HG02642 (cell line): Measurements from ENCODE around the gene GH2.
"Not testable (repeated sequence)": the region's sequence is repeated elsewhere in the genome, so short reads cannot be mapped to it uniquely, and the experiment has no call there.

Experiments used
- ATAC-seq: cut with Tn5 transposase; IDR thresholded peaks from one replicate; pipeline ENCODE4 v1.9.1; 2021; ENCODE audit warnings: mild to moderate bottlenecking; ENCODE audit not compliant: unreplicated experiment, poor library complexity

Gene GH2

DNA sequence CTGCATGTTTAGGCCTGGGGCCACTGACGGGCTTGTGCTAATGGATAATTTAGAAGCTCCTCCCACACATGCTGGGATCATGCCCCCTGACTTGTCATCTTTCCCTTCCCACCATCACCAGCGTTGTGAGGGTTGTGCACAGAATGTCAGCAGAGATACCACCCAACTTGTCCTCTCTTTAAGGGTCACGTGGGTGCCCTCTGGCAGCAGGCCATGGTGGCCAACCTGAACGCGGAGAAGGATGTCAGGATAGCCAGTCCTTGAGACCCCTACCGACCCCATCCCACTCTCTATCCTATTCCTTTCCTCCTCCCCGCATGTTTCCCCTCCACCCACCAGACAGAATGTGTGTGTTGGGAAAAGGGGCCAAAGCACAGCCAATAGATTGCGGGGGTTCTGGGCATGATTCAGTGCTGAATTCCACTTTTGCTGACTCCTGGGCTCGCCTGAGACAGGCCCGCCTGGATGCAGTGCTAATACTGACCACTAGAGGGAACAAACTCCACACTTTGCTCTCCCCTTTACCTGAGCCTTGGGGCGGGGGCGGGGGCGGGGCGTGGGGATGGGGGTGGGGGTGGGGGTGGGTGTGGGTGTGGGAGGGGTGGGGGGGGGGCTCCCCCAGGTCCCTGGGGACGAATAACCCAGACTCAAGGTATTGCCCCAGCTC lies at the start of gene GH2:
Gene GH2 (minus strand): TSS at position 10 of the 667 bp plus-strand sequence. CDS start 143 bp downstream, outside the sequence.
- no peak for ATAC-seq

DNA sequence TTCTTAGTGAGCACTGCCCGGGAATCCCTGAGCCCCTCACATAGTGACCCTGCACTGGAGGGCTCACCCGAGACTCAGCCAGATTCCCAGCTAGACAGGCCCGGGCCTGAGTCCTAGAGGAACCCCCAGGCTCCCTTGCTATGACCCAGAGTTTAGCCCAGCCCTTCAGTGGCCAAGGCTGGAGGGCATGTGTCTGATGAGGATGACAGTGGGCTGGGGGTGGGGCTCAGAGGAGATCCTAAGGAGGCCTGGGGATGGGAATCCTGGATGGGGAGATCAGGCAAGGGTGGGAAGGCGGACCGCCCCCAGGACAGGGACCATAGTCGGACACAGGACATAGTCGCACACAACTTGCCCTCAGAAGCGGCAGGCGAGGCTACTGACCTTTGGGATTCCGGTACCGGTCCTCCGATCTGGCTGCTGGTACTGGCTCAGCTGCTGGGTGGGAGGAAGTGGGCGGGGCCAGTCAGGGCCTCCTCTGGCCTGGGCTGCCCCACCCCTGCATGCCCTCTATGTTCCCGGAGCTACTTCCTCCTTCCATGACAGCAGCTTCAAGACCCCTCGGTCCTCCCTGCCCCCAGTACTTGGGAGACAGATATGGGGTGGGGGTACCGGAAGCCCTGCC lies 49.3 kb upstream of the GH2 start:
- ATAC-seq = peak; percentile 40

- ATAC-seq = no peak
Measured at GRCh38 chr17:63929860-63930766, 48.4 kb upstream of the GH2 start.

DNA sequence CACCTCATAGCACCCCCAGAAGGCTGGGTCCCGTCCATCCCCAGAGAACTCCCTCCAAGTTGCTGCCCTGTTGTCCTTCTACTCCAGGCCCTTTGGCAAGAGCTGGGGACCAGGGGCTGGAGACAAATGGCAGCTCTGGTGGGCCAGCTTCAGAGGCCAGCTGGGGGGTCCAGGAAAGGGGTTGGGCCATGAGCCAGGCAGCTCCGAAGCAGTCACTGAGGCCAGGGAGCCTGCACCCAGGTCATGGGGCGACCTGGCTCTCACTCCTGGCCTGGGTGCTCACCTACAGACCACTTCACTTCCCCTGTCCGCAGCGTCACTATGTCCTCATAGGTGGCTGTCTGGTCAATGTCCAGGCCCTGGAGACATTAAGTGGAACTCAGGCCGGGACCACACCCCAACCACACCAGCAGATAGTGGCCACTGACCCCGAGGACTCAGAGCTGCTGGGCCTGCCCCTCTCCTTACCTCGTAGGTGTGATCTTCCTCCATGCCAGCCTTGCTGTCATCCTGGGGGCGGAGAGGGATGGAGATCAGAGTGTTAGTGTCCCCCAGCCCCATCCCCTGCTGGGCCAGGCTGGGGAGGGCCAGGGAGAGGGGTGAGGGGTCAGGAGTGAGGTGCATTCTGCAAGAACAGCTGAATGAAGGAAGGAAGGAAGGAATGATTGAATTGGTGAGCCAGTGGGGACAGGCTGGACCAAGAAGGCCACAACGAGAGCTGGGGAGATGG lies 47.4 kb upstream of the GH2 start:
- ATAC-seq = no peak

GRCh38 chr17:63928172-63928666 lies 46.5 kb upstream of the GH2 start:
- no peak for ATAC-seq

DNA sequence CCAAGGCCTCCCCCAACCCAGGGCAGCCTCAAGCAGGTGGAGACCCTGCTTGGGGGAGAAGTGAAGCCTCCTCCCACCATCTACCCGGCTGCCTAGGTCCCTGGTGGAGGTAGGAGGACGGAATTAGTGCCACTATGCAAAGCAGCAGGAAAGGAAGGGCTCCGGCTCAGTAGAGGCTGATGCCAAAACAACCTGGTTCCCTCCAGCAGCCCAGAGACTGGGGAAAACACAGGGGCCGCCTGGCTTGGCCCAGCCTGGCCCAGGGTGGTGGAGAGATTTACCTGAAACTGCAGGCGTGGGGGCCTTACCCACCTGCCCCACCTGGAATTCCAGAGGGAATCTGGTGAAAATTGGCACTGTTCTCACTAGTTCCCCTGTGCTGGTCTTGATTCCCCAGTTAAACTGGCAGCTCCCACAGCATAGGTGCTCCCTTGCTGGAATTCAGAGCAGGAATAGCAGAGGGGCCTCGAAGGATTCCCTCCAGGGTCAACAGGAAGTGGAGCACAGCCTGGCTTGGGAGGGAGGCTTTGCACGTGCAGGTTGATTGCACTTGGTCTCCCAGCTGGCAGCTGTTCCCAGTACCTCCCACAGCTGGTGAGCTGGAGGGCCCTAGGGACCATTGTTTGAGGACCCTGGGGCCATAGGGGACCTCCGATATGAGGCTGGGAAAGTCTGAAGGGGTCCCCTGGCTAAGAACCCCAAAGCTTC lies 45.9 kb upstream of the GH2 start:
- no peak for ATAC-seq

DNA sequence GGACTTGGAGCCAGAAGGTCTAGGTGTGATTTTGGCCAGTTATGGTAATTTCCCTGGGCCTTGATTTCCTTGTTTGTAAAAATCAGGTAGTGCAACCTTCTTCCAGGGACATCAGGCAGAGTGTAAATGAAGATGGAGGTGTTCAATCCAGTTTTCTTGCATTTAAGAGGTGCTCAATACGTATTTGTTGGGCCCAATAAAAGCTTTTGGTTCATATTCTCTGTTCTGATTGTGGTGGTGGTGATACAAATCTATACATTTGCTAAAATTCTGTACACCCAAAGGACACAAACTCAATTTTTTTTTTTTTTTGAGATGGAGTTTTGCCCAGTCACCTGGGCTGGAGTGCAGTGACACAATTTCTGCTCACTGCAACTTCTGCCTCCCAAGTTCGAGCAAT lies 44.4 kb upstream of the GH2 start:
- no peak for ATAC-seq

DNA sequence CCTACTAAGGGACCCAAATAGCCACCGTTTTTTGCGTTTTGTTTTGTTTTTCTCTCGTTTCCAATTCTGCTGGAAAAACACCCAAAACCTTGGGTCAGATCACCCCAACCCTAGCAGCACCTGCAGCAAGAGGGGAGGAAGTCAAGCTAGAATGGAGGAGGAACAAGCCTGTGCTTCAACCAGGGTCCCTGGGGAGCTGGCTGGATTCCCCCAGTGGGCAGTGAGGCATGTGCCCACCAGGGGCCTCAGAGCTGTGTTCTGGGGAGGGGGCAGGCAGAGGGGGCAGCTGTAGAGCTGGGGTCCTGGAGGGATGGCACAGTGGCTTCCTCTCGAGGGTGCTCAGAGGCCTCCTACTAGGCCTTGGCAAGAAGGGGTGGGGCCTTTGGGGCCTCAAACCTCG lies 43.9 kb upstream of the GH2 start:
- ATAC-seq = no peak

GRCh38 chr17:63922402-63922801 lies 40.7 kb upstream of the GH2 start:
- ATAC-seq = not testable (repeated sequence)

- ATAC-seq = not testable (repeated sequence)
Measured at GRCh38 chr17:63920779-63921178, 39.0 kb upstream of the GH2 start.

DNA sequence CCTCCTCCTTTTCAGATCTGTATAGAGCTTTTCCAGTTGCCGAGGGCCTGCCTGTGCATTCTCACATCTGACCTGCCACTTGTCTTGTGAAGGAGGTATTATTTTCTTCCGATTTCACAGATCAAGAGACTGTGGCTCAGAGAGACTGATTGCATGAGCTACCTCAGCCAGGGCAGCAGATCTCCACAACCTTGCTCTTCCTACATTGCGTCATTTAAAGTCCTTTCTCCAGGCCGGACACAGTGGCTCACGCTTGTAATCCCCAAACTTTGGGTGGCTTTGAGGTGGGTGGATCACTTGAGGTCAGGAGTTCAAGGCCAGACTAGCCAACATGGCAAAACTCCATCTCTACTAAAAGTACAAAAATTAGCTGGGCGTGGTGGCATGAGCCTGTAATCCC lies 38.3 kb upstream of the GH2 start:
- not testable (repeated sequence) for ATAC-seq

DNA sequence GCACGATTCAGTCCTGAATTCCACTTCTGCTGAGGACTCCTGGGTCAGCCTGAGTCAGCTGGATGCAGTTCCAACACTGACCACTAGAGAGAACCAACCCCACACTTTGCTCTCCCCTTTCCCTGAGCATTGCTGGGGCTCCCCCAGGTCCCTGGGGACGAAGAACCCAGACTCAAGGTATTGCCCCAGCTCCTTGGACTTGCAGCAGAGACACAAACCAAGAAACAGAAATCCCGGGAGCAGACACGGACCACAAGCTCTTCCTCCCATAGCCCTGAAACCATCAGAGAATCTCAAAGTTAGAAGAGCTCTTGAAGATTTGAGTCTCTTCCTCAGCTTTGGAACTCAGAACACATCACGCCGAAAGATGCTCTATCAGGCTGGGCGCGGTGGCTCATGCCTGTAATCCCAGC lies 37.6 kb upstream of the GH2 start:
- peak; percentile 60 for ATAC-seq

GRCh38 chr17:63918789-63919305 lies 37.1 kb upstream of the GH2 start, which contains the start of gene GH1:
Gene GH1, minus strand, starts transcription at chr17:63918839. Its CDS starts 63 bp downstream, at chr17:63918776.
- not testable (repeated sequence) for ATAC-seq

DNA sequence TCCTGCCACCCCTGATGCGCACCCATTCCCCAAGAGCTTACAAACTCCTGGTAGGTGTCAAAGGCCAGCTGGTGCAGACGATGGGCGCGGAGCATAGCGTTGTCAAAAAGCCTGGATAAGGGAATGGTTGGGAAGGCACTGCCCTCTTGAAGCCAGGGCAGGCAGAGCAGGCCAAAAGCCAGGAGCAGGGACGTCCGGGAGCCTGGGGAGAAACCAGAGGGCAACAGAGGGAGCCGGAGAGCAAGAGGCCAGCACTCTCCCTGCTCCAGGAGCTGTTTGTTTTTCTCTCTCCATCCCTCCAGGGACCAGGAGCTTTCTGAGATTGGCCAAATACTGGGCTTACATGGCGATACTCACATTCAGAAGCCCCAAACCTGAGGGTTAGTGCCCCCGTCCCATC lies 36.6 kb upstream of the GH2 start:
- no peak for ATAC-seq

DNA sequence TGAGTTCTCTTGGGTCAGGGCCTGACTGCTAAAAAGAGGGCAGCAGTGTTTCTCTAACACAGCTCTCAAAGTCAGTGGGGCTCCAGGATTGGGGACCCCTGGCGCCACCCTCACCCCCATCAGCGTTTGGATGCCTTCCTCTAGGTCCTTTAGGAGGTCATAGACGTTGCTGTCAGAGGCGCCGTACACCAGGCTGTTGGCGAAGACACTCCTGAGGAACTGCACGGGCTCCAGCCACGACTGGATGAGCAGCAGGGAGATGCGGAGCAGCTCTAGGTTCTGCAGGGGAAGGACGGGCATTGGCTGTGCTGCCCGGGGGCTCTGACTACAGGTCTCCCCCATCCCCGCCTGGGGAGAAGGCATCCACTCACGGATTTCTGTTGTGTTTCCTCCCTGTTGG lies 35.9 kb upstream of the GH2 start:
- no peak for ATAC-seq

DNA sequence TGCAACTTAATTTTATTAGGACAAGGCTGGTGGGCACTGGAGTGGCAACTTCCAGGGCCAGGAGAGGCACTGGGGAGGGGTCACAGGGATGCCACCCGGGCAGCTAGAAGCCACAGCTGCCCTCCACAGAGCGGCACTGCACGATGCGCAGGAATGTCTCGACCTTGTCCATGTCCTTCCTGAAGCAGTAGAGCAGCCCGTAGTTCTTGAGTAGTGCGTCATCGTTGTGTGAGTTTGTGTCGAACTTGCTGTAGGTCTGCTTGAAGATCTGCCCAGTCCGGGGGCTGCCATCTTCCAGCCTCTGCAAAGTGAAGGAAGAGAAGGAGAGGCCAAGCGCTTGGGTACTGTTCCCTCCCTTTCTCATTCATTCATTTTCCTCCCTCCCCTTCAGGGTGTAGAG lies 35.5 kb upstream of the GH2 start:
- ATAC-seq = not testable (repeated sequence)

- ATAC-seq = no peak
Measured at GRCh38 chr17:63916566-63917185, 34.9 kb upstream of the GH2 start.

- not testable (repeated sequence) for ATAC-seq
Measured at GRCh38 chr17:63915753-63916152, 34.0 kb upstream of the GH2 start.

DNA sequence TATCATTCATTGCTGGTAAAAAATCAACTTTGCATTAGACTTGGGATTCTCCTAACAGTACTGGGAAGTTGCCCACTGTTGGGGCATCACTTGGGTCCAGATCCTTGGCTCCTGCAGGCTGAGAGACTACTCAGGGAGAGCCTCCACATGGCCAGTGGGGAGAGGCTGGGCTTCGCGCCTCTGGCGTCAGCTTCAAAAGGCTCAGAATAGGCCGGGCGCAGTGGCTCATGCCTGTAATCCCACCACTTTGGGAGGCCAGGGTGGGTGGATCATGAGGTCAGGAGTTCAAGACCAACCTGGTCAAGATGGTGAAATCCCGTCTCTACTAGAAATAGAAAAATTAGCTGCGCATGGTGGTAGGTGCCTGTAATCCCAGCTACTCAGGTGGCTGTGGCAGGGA lies 32.7 kb upstream of the GH2 start:
- ATAC-seq = no peak
